ENCODE data around the gene FGGY.
"Not testable (repeated sequence)": the region's sequence is repeated elsewhere in the genome, so short reads cannot be mapped to it uniquely, and the experiment has no call there.

FGGY gene

GRCh38 chr1:59345221-59345620, 48.3 kb downstream of the FGGY start:
- no peaks in the 10 kb centered on the region for H3K9me3 ChIP-seq (ENCODE audit: control insufficient read depth, low read length)
- H3K36me3 ChIP-seq (ENCODE audit: control insufficient read depth, insufficient read depth, low read length): no peaks in the 10 kb centered on the region
- H3K4me1 ChIP-seq (ENCODE audit: control insufficient read depth, insufficient read depth, low read length): no peaks in the 10 kb centered on the region
- H3K4me3 ChIP-seq (ENCODE audit: insufficient read depth, low read depth, low read length): no peak overlapping the region
- H3K27me3 ChIP-seq (ENCODE audit: control insufficient read depth, insufficient read depth, low read length, poor library complexity, severe bottlenecking): no peaks in the 10 kb centered on the region
- no peak overlapping the region for H3K27ac ChIP-seq (ENCODE audit: insufficient read depth, low read depth, low read length, poor library complexity, severe bottlenecking)
- WGBS, 2 experiments: 92 to 100% methylated on average over 1 of the region's 1 CpG

GRCh38 chr1:59346429-59346828, 49.5 kb downstream of the FGGY start:
- Histone ChIP-seq H3K9me3 (ENCODE audit: control insufficient read depth, low read length) (no peaks in the 10 kb centered on the region), H3K27ac (ENCODE audit: insufficient read depth, low read depth, low read length, poor library complexity, severe bottlenecking) (no peak overlapping the region), H3K36me3 (ENCODE audit: control insufficient read depth, insufficient read depth, low read length) (no peaks in the 10 kb centered on the region), H3K4me3 (ENCODE audit: insufficient read depth, low read depth, low read length) (no peak overlapping the region), H3K27me3 (ENCODE audit: control insufficient read depth, insufficient read depth, low read length, poor library complexity, severe bottlenecking) (no peaks in the 10 kb centered on the region), H3K4me1 (ENCODE audit: control insufficient read depth, insufficient read depth, low read length) (no peaks in the 10 kb centered on the region)
- WGBS, 2 experiments: 97 to 100% methylated on average over 2 to 3 of the region's 3 CpGs

GRCh38 chr1:59349101-59349500, 52.2 kb downstream of the FGGY start:
- WGBS, 2 experiments: 97 to 98% methylated on average over 3 of the region's 3 CpGs
- no peaks in the 10 kb centered on the region for H3K36me3 ChIP-seq (ENCODE audit: control insufficient read depth, insufficient read depth, low read length)
- H3K9me3 ChIP-seq (ENCODE audit: control insufficient read depth, low read length): no peaks in the 10 kb centered on the region
- H3K4me3 ChIP-seq (ENCODE audit: insufficient read depth, low read depth, low read length): no peak overlapping the region
- H3K27me3 ChIP-seq (ENCODE audit: control insufficient read depth, insufficient read depth, low read length, poor library complexity, severe bottlenecking): no peaks in the 10 kb centered on the region
- H3K4me1 ChIP-seq (ENCODE audit: control insufficient read depth, insufficient read depth, low read length): no peaks in the 10 kb centered on the region
- H3K27ac ChIP-seq (ENCODE audit: insufficient read depth, low read depth, low read length, poor library complexity, severe bottlenecking): no peak overlapping the region

- peaks cover 5% of the 10 kb centered on the region for H3K4me1 ChIP-seq (ENCODE audit: control insufficient read depth, insufficient read depth, low read length)
- no peaks in the 10 kb centered on the region for H3K36me3 ChIP-seq (ENCODE audit: control insufficient read depth, insufficient read depth, low read length)
- H3K4me3 ChIP-seq (ENCODE audit: insufficient read depth, low read depth, low read length): no peak overlapping the region
- H3K27me3 ChIP-seq (ENCODE audit: control insufficient read depth, insufficient read depth, low read length, poor library complexity, severe bottlenecking): no peaks in the 10 kb centered on the region
- WGBS, 2 experiments: 94% methylated on average over 2 of the region's 2 CpGs
- no peaks in the 10 kb centered on the region for H3K9me3 ChIP-seq (ENCODE audit: control insufficient read depth, low read length)
- no peak overlapping the region for H3K27ac ChIP-seq (ENCODE audit: insufficient read depth, low read depth, low read length, poor library complexity, severe bottlenecking)
Measured at GRCh38 chr1:59350521-59350920, 53.6 kb downstream of the FGGY start.

- Histone ChIP-seq H3K4me3 (ENCODE audit: insufficient read depth, low read depth, low read length) (no peak overlapping the region), H3K9me3 (ENCODE audit: control insufficient read depth, low read length) (no peaks in the 10 kb centered on the region), H3K4me1 (ENCODE audit: control insufficient read depth, insufficient read depth, low read length) (peaks cover 5% of the 10 kb centered on the region), H3K27ac (ENCODE audit: insufficient read depth, low read depth, low read length, poor library complexity, severe bottlenecking) (no peak overlapping the region), H3K27me3 (ENCODE audit: control insufficient read depth, insufficient read depth, low read length, poor library complexity, severe bottlenecking) (no peaks in the 10 kb centered on the region), H3K36me3 (ENCODE audit: control insufficient read depth, insufficient read depth, low read length) (no peaks in the 10 kb centered on the region)
- WGBS, 2 experiments: 67 to 82% methylated on average over 1 of the region's 1 CpG
Measured at GRCh38 chr1:59352065-59352464, 55.2 kb downstream of the FGGY start.

- 92% methylated on average over 3 of the region's 3 CpGs for WGBS, 2 experiments
- H3K27ac ChIP-seq (ENCODE audit: insufficient read depth, low read depth, low read length, poor library complexity, severe bottlenecking): no peak overlapping the region
- H3K9me3 ChIP-seq (ENCODE audit: control insufficient read depth, low read length): no peaks in the 10 kb centered on the region
- H3K36me3 ChIP-seq (ENCODE audit: control insufficient read depth, insufficient read depth, low read length): no peaks in the 10 kb centered on the region
- no peaks in the 10 kb centered on the region for H3K27me3 ChIP-seq (ENCODE audit: control insufficient read depth, insufficient read depth, low read length, poor library complexity, severe bottlenecking)
- H3K4me3 ChIP-seq (ENCODE audit: insufficient read depth, low read depth, low read length): no peak overlapping the region
- H3K4me1 ChIP-seq (ENCODE audit: control insufficient read depth, insufficient read depth, low read length): peaks cover 5% of the 10 kb centered on the region
Measured at GRCh38 chr1:59353453-59353852, 56.6 kb downstream of the FGGY start.

- not testable (repeated sequence) for H3K9me3 ChIP-seq (ENCODE audit: control insufficient read depth, low read length); H3K27ac ChIP-seq (ENCODE audit: insufficient read depth, low read depth, low read length, poor library complexity, severe bottlenecking); H3K4me1 ChIP-seq (ENCODE audit: control insufficient read depth, insufficient read depth, low read length); H3K4me3 ChIP-seq (ENCODE audit: insufficient read depth, low read depth, low read length); H3K36me3 ChIP-seq (ENCODE audit: control insufficient read depth, insufficient read depth, low read length); H3K27me3 ChIP-seq (ENCODE audit: control insufficient read depth, insufficient read depth, low read length, poor library complexity, severe bottlenecking)
- 89 to 93% methylated on average over 4 of the region's 4 CpGs for WGBS, 2 experiments
Measured at GRCh38 chr1:59354239-59354638, 57.3 kb downstream of the FGGY start.

- Histone ChIP-seq H3K27me3 (ENCODE audit: control insufficient read depth, insufficient read depth, low read length, poor library complexity, severe bottlenecking) (no peaks in the 10 kb centered on the region), H3K27ac (ENCODE audit: insufficient read depth, low read depth, low read length, poor library complexity, severe bottlenecking) (no peak overlapping the region), H3K4me1 (ENCODE audit: control insufficient read depth, insufficient read depth, low read length) (peaks cover 5% of the 10 kb centered on the region), H3K36me3 (ENCODE audit: control insufficient read depth, insufficient read depth, low read length) (no peaks in the 10 kb centered on the region), H3K9me3 (ENCODE audit: control insufficient read depth, low read length) (no peaks in the 10 kb centered on the region), H3K4me3 (ENCODE audit: insufficient read depth, low read depth, low read length) (no peak overlapping the region)
- 87% methylated on average over 4 of the region's 5 CpGs for WGBS, 2 experiments
Measured at GRCh38 chr1:59354709-59355337, 57.9 kb downstream of the FGGY start.

GRCh38 chr1:59355361-59355760, 58.5 kb downstream of the FGGY start:
- Histone ChIP-seq H3K4me1 (ENCODE audit: control insufficient read depth, insufficient read depth, low read length) (peaks cover 5% of the 10 kb centered on the region), H3K36me3 (ENCODE audit: control insufficient read depth, insufficient read depth, low read length) (no peaks in the 10 kb centered on the region), H3K4me3 (ENCODE audit: insufficient read depth, low read depth, low read length) (no peak overlapping the region), H3K27ac (ENCODE audit: insufficient read depth, low read depth, low read length, poor library complexity, severe bottlenecking) (no peak overlapping the region), H3K9me3 (ENCODE audit: control insufficient read depth, low read length) (no peaks in the 10 kb centered on the region), H3K27me3 (ENCODE audit: control insufficient read depth, insufficient read depth, low read length, poor library complexity, severe bottlenecking) (no peaks in the 10 kb centered on the region)

- Histone ChIP-seq H3K9me3 (ENCODE audit: control insufficient read depth, low read length) (no peaks in the 10 kb centered on the region), H3K27ac (ENCODE audit: insufficient read depth, low read depth, low read length, poor library complexity, severe bottlenecking) (no peak overlapping the region), H3K4me3 (ENCODE audit: insufficient read depth, low read depth, low read length) (no peak overlapping the region), H3K27me3 (ENCODE audit: control insufficient read depth, insufficient read depth, low read length, poor library complexity, severe bottlenecking) (no peaks in the 10 kb centered on the region), H3K4me1 (ENCODE audit: control insufficient read depth, insufficient read depth, low read length) (peaks cover 5% of the 10 kb centered on the region), H3K36me3 (ENCODE audit: control insufficient read depth, insufficient read depth, low read length) (no peaks in the 10 kb centered on the region)
- WGBS, 2 experiments: 79 to 97% methylated on average over 1 of the region's 1 CpG
Measured at GRCh38 chr1:59356627-59357026, 59.7 kb downstream of the FGGY start.

Data from ectodermal cell (in vitro differentiated cells).